Tibial artery (tissue), 4 donors: ENCODE data around the gene TDO2.

Experiments
- DNase-seq, 2 donors: peaks; one replicate each; pipeline ENCODE4 v3.0.0-alpha.2; 2019
- H3K27ac ChIP-seq, 2 donors: fragments of 200-600 bp; sonication (generic) in 1 of 2; 1 replicate in 1 of 2; 2 replicates in 1 of 2; pipeline ENCODE4 v1.5.1; 2018 to 2019; ENCODE audit warnings: mild to moderate bottlenecking in 1 of 2
- H3K27me3 ChIP-seq, 2 donors: fragments of 200-600 bp; sonication (generic) in 1 of 2; one replicate each; pipeline versions ENCODE4 v1.5.1 to v1.6.0; 2016 to 2019
- H3K36me3 ChIP-seq, 3 donors: fragments of 200-600 bp; sonication (generic) in 2 of 3; one replicate each; pipeline ENCODE4 v1.5.1; 2016 to 2019; ENCODE audit warnings: mild to moderate bottlenecking in 2 of 3
- H3K4me1 ChIP-seq, 4 donors: fragments of 200-600 bp; sonication (generic) in 2 of 4; 1 replicate in 3 of 4; 2 replicates in 1 of 4; pipeline ENCODE4 v1.5.1; 2016 to 2019
- H3K4me3 ChIP-seq, 2 donors: fragments of 200-600 bp; sonication (generic) in 1 of 2; 1 replicate in 1 of 2; 2 replicates in 1 of 2; pipeline ENCODE4 v1.5.1; 2018 to 2019; ENCODE audit warnings: mild to moderate bottlenecking in 2 of 2
- H3K9me3 ChIP-seq, 3 donors: fragments of 200-600 bp; sonication (generic) in 1 of 3; one replicate each; pipeline ENCODE4 v1.5.1; 2016 to 2019
- CTCF ChIP-seq, 2 experiments: fragments of 200-600 bp in 1 of 2; fragments of 450-650 bp in 1 of 2; IDR thresholded peaks; one replicate each; pipeline ENCODE4 v1.5.1; 2017 to 2019; ENCODE audit warnings: antibody characterized with exemption in 2 of 2, mild to moderate bottlenecking in 1 of 2, moderate library complexity in 1 of 2
- intact Hi-C: fragments of 100-400 bp; cut with DNase I; formaldehyde crosslinking; loops from one replicate; pipeline ENCODE4 v1.15.0; 2023; ENCODE audit warnings: low total_unique reads

The TDO2 gene

GRCh38 chr4:155877971-155878370, 25.5 kb upstream of the TDO2 start:
- TF ChIP-seq CTCF (IDR thresholded peaks at IDR 0.05) = no peak
- Histone ChIP-seq H3K4me3 (no peak overlapping the region), H3K27ac (no peak overlapping the region), H3K4me1 (no peaks in the 10 kb centered on the region), H3K27me3 (no peaks in the 10 kb centered on the region), H3K9me3 (no peaks in the 10 kb centered on the region), H3K36me3 (no peaks in the 10 kb centered on the region)
- DNase-seq = no peak
- intact Hi-C loops = no loop called here

GRCh38 chr4:155878611-155879010, 24.9 kb upstream of the TDO2 start:
- no peaks in the 10 kb centered on the region for H3K27me3 ChIP-seq
- intact Hi-C loops = no loop called here
- DNase-seq = no peak
- H3K27ac ChIP-seq = no peak overlapping the region
- no peak for TF ChIP-seq CTCF (IDR thresholded peaks at IDR 0.05)
- H3K4me3 ChIP-seq = no peak overlapping the region
- H3K9me3 ChIP-seq = no peaks in the 10 kb centered on the region
- H3K4me1 ChIP-seq = no peaks in the 10 kb centered on the region
- H3K36me3 ChIP-seq = no peaks in the 10 kb centered on the region

GRCh38 chr4:155879767-155880166, 23.7 kb upstream of the TDO2 start:
- DNase-seq = no peak

GRCh38 chr4:155881555-155881954, 21.9 kb upstream of the TDO2 start:
- Histone ChIP-seq H3K9me3 (no peaks in the 10 kb centered on the region), H3K36me3 (no peaks in the 10 kb centered on the region), H3K4me1 (no peaks in the 10 kb centered on the region), H3K4me3 (no peak overlapping the region), H3K27ac (no peak overlapping the region), H3K27me3 (no peaks in the 10 kb centered on the region)
- no peak for DNase-seq
- intact Hi-C loops = no loop called here
- TF ChIP-seq CTCF (IDR thresholded peaks at IDR 0.05) = no peak

More at GRCh38 chr4:155879767-155880166, 23.7 kb upstream of the TDO2 start:
- TF ChIP-seq CTCF (IDR thresholded peaks at IDR 0.05) = no peak
- H3K27ac ChIP-seq = no peak overlapping the region
- no peaks in the 10 kb centered on the region for H3K36me3 ChIP-seq
- H3K4me1 ChIP-seq = no peaks in the 10 kb centered on the region
- H3K27me3 ChIP-seq = no peaks in the 10 kb centered on the region
- intact Hi-C loops = no loop called here
- no peaks in the 10 kb centered on the region for H3K9me3 ChIP-seq
- H3K4me3 ChIP-seq = no peak overlapping the region

GRCh38 chr4:155883895-155884294, 19.6 kb upstream of the TDO2 start:
- Histone ChIP-seq H3K4me1 (peaks cover 0 to under 1% (median 0%) of the 10 kb centered on the region in 4 donors), H3K36me3 (no peaks in the 10 kb centered on the region), H3K4me3 (no peak overlapping the region), H3K27ac (no peak overlapping the region), H3K27me3 (no peaks in the 10 kb centered on the region), H3K9me3 (no peaks in the 10 kb centered on the region)
- no peak for DNase-seq
- intact Hi-C loops = no loop called here
- TF ChIP-seq CTCF (IDR thresholded peaks at IDR 0.05) = no peak

- H3K4me1 ChIP-seq = peaks cover 0 to 10% (median 0%) of the 10 kb centered on the region in 4 donors
- H3K27me3 ChIP-seq = no peaks in the 10 kb centered on the region
- TF ChIP-seq CTCF (IDR thresholded peaks at IDR 0.05) = no peak
- no peak overlapping the region for H3K4me3 ChIP-seq
- intact Hi-C loops = no loop called here
- H3K9me3 ChIP-seq = no peaks in the 10 kb centered on the region
- no peak for DNase-seq
- H3K36me3 ChIP-seq = no peaks in the 10 kb centered on the region
- H3K27ac ChIP-seq = no peak overlapping the region
Observed at GRCh38 chr4:155885666-155886065, 17.8 kb upstream of the TDO2 start.
